RWPE2 (cell line): ENCODE measurements around the gene GTF2IRD1.
A peak's percentile ranks its signal among the peaks of the same experiment; 100 is the strongest.
"Not testable (repeated sequence)": the region's sequence is repeated elsewhere in the genome, so short reads cannot be mapped to it uniquely, and the experiment has no call there.

Experiments used
- ATAC-seq: fragments of 200-7000 bp; cut with Tn5 transposase; 3 replicates; pipeline ENCODE4 v1.9.1; 2021; ENCODE audit warnings: low read depth
- DNase-seq: peaks from one replicate; pipeline ENCODE4 v3.0.0-alpha.2; 2020; ENCODE audit warnings: low spot score
- H3K27ac ChIP-seq: fragments of 450-650 bp; 2 replicates; pipeline ENCODE4 v1.5.1; 2017; ENCODE audit warnings: mild to moderate bottlenecking; ENCODE audit not compliant: poor library complexity, severe bottlenecking
- H3K27me3 ChIP-seq: fragments of 250-450 bp; sonication (Bioruptor Pico); 2 replicates; pipeline ENCODE4 v1.5.1; 2021; ENCODE audit warnings: mild to moderate bottlenecking, moderate library complexity; ENCODE audit not compliant: insufficient read depth, poor library complexity, severe bottlenecking
- H3K36me3 ChIP-seq: fragments of 250-450 bp; sonication (Bioruptor Pico); 2 replicates; pipeline ENCODE4 v1.5.1; 2020; ENCODE audit warnings: low read depth, mild to moderate bottlenecking, moderate library complexity
- H3K4me1 ChIP-seq: fragments of 250-450 bp; sonication (Bioruptor Pico); 2 replicates; pipeline ENCODE4 v1.5.1; 2021; ENCODE audit warnings: mild to moderate bottlenecking, moderate library complexity; ENCODE audit not compliant: insufficient read depth, poor library complexity, severe bottlenecking
- H3K4me3 ChIP-seq: fragments of 250-450 bp; sonication (Bioruptor Pico); 2 replicates; pipeline ENCODE4 v1.5.1; 2021; ENCODE audit warnings: mild to moderate bottlenecking, moderate library complexity; ENCODE audit not compliant: severe bottlenecking
- H3K9me3 ChIP-seq: fragments of 250-450 bp; sonication (Bioruptor Pico); 2 replicates; pipeline ENCODE4 v1.5.1; 2021; ENCODE audit warnings: mild to moderate bottlenecking, moderate library complexity; ENCODE audit not compliant: severe bottlenecking
- CTCF ChIP-seq: fragments of 450-650 bp; IDR thresholded peaks from one replicate; pipeline ENCODE4 v1.5.1; 2017; ENCODE audit warnings: mild to moderate bottlenecking, moderate library complexity; ENCODE audit not compliant: poor library complexity, severe bottlenecking

Gene GTF2IRD1

GRCh38 chr7:74535951-74536356 lies 82.2 kb downstream of the GTF2IRD1 start:
- H3K9me3 ChIP-seq = no peaks in the 10 kb centered on the region
- no peak overlapping the region for H3K27ac ChIP-seq
- ATAC-seq (no peak), DNase-seq (no peak)
- no peak overlapping the region for H3K4me3 ChIP-seq
- H3K27me3 ChIP-seq = no peaks in the 10 kb centered on the region
- no peaks in the 10 kb centered on the region for H3K4me1 ChIP-seq
- peaks cover 30% of the 10 kb centered on the region for H3K36me3 ChIP-seq
- TF ChIP-seq CTCF = no peak

- Histone ChIP-seq H3K36me3 (peaks cover 44% of the 10 kb centered on the region), H3K27ac (peak overlapping the region; percentile 14)
- ATAC-seq, H3K9me3 ChIP-seq, DNase-seq, H3K4me3 ChIP-seq, H3K4me1 ChIP-seq, H3K27me3 ChIP-seq: not testable (repeated sequence)
Observed at GRCh38 chr7:74541937-74542336, 88.2 kb downstream of the GTF2IRD1 start.

GRCh38 chr7:74542558-74543117 lies 88.9 kb downstream of the GTF2IRD1 start:
- Histone ChIP-seq H3K27me3 (no peaks in the 10 kb centered on the region), H3K4me1 (peaks cover 4% of the 10 kb centered on the region), H3K36me3 (peaks cover 43% of the 10 kb centered on the region), H3K9me3 (no peaks in the 10 kb centered on the region), H3K27ac (peak overlapping the region; percentile 14), H3K4me3 (no peak overlapping the region)
- DNase-seq (no peak), ATAC-seq (peak; percentile 80)
- no peak for TF ChIP-seq CTCF

- peaks cover 4% of the 10 kb centered on the region for H3K4me1 ChIP-seq
- H3K4me3 ChIP-seq = no peak overlapping the region
- no peaks in the 10 kb centered on the region for H3K9me3 ChIP-seq
- H3K27me3 ChIP-seq = no peaks in the 10 kb centered on the region
- DNase-seq = no peak
- ATAC-seq = no peak
- peak; percentile 52 for TF ChIP-seq CTCF
- peaks cover 42% of the 10 kb centered on the region for H3K36me3 ChIP-seq
- no peak overlapping the region for H3K27ac ChIP-seq
Observed at GRCh38 chr7:74544706-74545469, 91.2 kb downstream of the GTF2IRD1 start.

GRCh38 chr7:74545921-74546320 lies 92.2 kb downstream of the GTF2IRD1 start:
- Histone ChIP-seq H3K9me3 (no peaks in the 10 kb centered on the region), H3K4me1 (peaks cover 4% of the 10 kb centered on the region), H3K27ac (no peak overlapping the region), H3K4me3 (no peak overlapping the region), H3K27me3 (no peaks in the 10 kb centered on the region), H3K36me3 (peaks cover 32% of the 10 kb centered on the region)
- DNase-seq (no peak), ATAC-seq (no peak)
- no peak for TF ChIP-seq CTCF

- H3K36me3 ChIP-seq = peaks cover 12% of the 10 kb centered on the region
- not testable (repeated sequence) for ATAC-seq, H3K4me1 ChIP-seq, H3K4me3 ChIP-seq, H3K27me3 ChIP-seq, H3K9me3 ChIP-seq, H3K27ac ChIP-seq, DNase-seq
Observed at GRCh38 chr7:74553596-74554012, 99.9 kb downstream of the GTF2IRD1 start.
